HepG2 (cell line): ENCODE measurements around the gene DENND5B.

Experiments
- HNF4G ChIP-seq, 2 experiments: sonication (generic) in 1 of 2; formaldehyde crosslinking in 1 of 2; IDR thresholded peaks; 2 replicates each; pipeline versions ENCODE4 v1.4.0 to v1.6.1; 2011 to 2020; ENCODE audit warnings: borderline replicate concordance in 2 of 2, low read depth in 2 of 2, mild to moderate bottlenecking in 2 of 2, low read length in 1 of 2, missing genetic modification reagents in 1 of 2, moderate library complexity in 1 of 2
- MED8 ChIP-seq: sonication (generic); formaldehyde crosslinking; IDR thresholded peaks from 2 replicates; pipeline ENCODE4 v1.8.1; 2023; ENCODE audit warnings: mild to moderate bottlenecking, missing genetic modification reagents; ENCODE audit not compliant: insufficient replicate concordance
- TCF12 ChIP-seq, 2 experiments: fragments of 450-650 bp in 1 of 2; sonication (generic) in 1 of 2; formaldehyde crosslinking in 1 of 2; IDR thresholded peaks; 2 replicates each; pipeline versions ENCODE4 v1.6.1 to v1.8.0; 2017 to 2022; ENCODE audit warnings: antibody characterized with exemption in 1 of 2, mild to moderate bottlenecking in 1 of 2, missing genetic modification reagents in 1 of 2, moderate library complexity in 1 of 2
- ZNF724P ChIP-seq: sonication (generic); formaldehyde crosslinking; IDR thresholded peaks from 2 replicates; pipeline ENCODE4 v1.8.0; 2022; ENCODE audit warnings: missing genetic modification reagents, borderline replicate concordance
- ZSCAN29 ChIP-seq: sonication (generic); formaldehyde crosslinking; conservative IDR thresholded peaks from 2 replicates; pipeline ENCODE4 v1.4.0; 2020; ENCODE audit warnings: mild to moderate bottlenecking, missing genetic modification reagents

- TF ChIP-seq HNF4G (IDR thresholded peaks at IDR 0.05; ENCODE audit: borderline replicate concordance, low read depth, low read length), result no peak
- no peak for TF ChIP-seq HNF4G (CRISPR knock-in tag; IDR thresholded peaks at IDR 0.05; ENCODE audit: borderline replicate concordance, low read depth)
- no peak for TF ChIP-seq ZNF724P (CRISPR knock-in tag)
- TF ChIP-seq MED8 (CRISPR knock-in tag), result no peak
- TF ChIP-seq ZSCAN29, result no peak
- TF ChIP-seq TCF12 (IDR thresholded peaks at IDR 0.05), result no peak
- no peak for TF ChIP-seq TCF12 (CRISPR knock-in tag; IDR thresholded peaks at IDR 0.05)
Measured at GRCh38 chr12:31588976-31589375, 2.0 kb downstream of the DENND5B start.
